Measurements from ENCODE around the gene ABHD6.
"Not testable (repeated sequence)": the region's sequence is repeated elsewhere in the genome, so short reads cannot be mapped to it uniquely, and the experiment has no call there.

- TF ChIP-seq FOXM1 (IDR thresholded peaks at IDR 0.05; ENCODE audit: borderline replicate concordance); ELF4 (IDR thresholded peaks at IDR 0.05); HDGF (IDR thresholded peaks at IDR 0.05; ENCODE audit: borderline replicate concordance); PKNOX1 (IDR thresholded peaks at IDR 0.05); FOXK2 (IDR thresholded peaks at IDR 0.05); SP1 (IDR thresholded peaks at IDR 0.05); NFRKB (IDR thresholded peaks at IDR 0.05); TARDBP (IDR thresholded peaks at IDR 0.05); SUZ12 (IDR thresholded peaks at IDR 0.05); LEF1 (IDR thresholded peaks at IDR 0.05; ENCODE audit: borderline replicate concordance); BHLHE40 (IDR thresholded peaks at IDR 0.05; ENCODE audit: borderline replicate concordance); ARNT (IDR thresholded peaks at IDR 0.05): not testable (repeated sequence)
Measured at GRCh38 chr3:58290446-58290845, 52.9 kb downstream of the ABHD6 start.
